ENCODE results near the gene SORL1.
A peak's percentile ranks its signal among the peaks of the same experiment; 100 is the strongest.

The SORL1 gene

DNA sequence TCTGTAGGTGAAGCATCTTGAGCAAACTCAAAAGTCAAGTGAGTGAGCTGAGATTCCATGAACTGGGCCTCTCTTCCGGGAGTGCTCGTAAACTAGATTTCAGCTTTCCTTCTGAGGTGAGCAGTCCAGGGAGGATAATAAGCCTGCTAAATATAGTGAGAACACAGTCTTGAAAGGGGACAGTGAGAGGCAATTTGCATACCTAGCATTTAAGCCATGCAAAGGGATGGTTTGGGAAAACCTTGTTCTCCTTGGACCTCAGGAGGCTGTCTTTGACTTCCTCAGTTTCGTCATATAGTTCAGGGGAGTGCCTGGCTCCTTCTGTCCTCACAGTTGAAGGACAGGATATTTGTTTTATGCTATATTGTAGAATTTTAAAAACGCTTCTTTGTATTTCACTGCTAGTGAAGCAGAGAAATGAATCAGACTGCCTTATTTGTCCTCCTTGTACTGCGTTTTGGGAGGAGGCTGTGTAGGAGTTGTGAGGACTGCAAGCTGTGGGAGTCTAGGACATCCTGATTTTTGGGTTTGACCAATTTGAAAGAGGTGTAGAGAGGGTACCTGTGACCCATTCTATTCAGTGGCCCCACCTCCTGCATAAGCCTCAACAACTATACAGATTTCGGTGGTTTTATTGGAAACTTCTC is 11.7 kb downstream of the SORL1 start:
- Histone ChIP-seq H3K27ac (ENCODE audit: low read depth, low read length, poor library complexity, severe bottlenecking) (peak overlapping the region; percentile 91), H3K27me3 (ENCODE audit: insufficient read depth, low read length) (no peaks in the 10 kb centered on the region), H3K79me2 (ENCODE audit: insufficient read depth, low read length) (peaks cover 84% of the 10 kb centered on the region), H3F3A (ENCODE audit: insufficient read depth, low read length) (no peaks in the 10 kb centered on the region), H3K9me3 (ENCODE audit: low read length) (no peaks in the 10 kb centered on the region), H3K9ac (ENCODE audit: low read length) (peak overlapping the region; percentile 49; the same call in 1 of the 2 replicates), H3K4me1 (ENCODE audit: insufficient read depth, low read length, severe bottlenecking) (peaks cover 97% of the 10 kb centered on the region), H3K4me3 (ENCODE audit: low read depth, low read length, poor library complexity, severe bottlenecking) (peak overlapping the region; percentile 33), H4K20me1 (ENCODE audit: insufficient read depth, low read length) (no peaks in the 10 kb centered on the region), H2AFZ (ENCODE audit: low read length) (no peak overlapping the region), H3K9me2 (ENCODE audit: low read depth, low read length) (no peaks in the 10 kb centered on the region), H3K4me2 (ENCODE audit: low read length) (peak overlapping the region; percentile 59), H3K36me3 (ENCODE audit: insufficient read depth, low read length) (peaks cover 10% of the 10 kb centered on the region; the same call in 1 of the 2 replicates)
- no peak for TF ChIP-seq EZH2 (IDR thresholded peaks at IDR 0.05; ENCODE audit: borderline replicate concordance, low read length)
- TF ChIP-seq, protein P1, sequence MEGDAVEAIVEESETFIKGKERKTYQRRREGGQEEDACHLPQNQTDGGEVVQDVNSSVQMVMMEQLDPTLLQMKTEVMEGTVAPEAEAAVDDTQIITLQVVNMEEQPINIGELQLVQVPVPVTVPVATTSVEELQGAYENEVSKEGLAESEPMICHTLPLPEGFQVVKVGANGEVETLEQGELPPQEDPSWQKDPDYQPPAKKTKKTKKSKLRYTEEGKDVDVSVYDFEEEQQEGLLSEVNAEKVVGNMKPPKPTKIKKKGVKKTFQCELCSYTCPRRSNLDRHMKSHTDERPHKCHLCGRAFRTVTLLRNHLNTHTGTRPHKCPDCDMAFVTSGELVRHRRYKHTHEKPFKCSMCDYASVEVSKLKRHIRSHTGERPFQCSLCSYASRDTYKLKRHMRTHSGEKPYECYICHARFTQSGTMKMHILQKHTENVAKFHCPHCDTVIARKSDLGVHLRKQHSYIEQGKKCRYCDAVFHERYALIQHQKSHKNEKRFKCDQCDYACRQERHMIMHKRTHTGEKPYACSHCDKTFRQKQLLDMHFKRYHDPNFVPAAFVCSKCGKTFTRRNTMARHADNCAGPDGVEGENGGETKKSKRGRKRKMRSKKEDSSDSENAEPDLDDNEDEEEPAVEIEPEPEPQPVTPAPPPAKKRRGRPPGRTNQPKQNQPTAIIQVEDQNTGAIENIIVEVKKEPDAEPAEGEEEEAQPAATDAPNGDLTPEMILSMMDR (IDR thresholded peaks at IDR 0.05; ENCODE audit: low read length): no peak

GRCh38 chr11:121464352-121464946 is 12.3 kb downstream of the SORL1 start:
- H3K27ac ChIP-seq (ENCODE audit: low read depth, low read length, poor library complexity, severe bottlenecking): peak overlapping the region; percentile 91
- H2AFZ ChIP-seq (ENCODE audit: low read length): no peak overlapping the region
- H4K20me1 ChIP-seq (ENCODE audit: insufficient read depth, low read length): no peaks in the 10 kb centered on the region

DNA sequence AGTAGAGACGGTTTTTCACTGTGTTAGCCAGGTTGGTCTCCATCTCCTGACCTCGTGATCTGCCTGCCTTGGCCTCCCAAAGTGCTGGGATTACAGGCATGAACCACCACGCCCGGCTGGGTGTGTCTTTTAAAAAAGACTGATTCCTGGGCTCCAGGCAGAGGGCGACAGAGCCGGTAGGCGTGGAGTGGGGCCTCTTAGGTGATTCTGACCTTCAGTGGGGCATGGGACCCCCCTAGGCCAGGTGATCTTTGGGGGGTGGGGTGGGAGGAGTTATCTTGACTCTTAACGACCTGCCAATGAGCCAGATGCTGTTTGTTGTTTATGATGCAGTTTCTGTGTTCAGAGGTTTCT is 13.6 kb downstream of the SORL1 start:
- Histone ChIP-seq H2AFZ (ENCODE audit: low read length) (no peak overlapping the region), H3K9me3 (ENCODE audit: low read length) (no peaks in the 10 kb centered on the region), H3K4me1 (ENCODE audit: insufficient read depth, low read length, severe bottlenecking) (peaks cover 80% of the 10 kb centered on the region), H3F3A (ENCODE audit: insufficient read depth, low read length) (no peaks in the 10 kb centered on the region), H4K20me1 (ENCODE audit: insufficient read depth, low read length) (no peaks in the 10 kb centered on the region), H3K36me3 (ENCODE audit: insufficient read depth, low read length) (peaks cover 27% of the 10 kb centered on the region), H3K4me3 (ENCODE audit: low read depth, low read length, poor library complexity, severe bottlenecking) (peak overlapping the region; percentile 34), H3K4me2 (ENCODE audit: low read length) (peak overlapping the region; percentile 59), H3K27ac (ENCODE audit: low read depth, low read length, poor library complexity, severe bottlenecking) (peak overlapping the region; percentile 91), H3K27me3 (ENCODE audit: insufficient read depth, low read length) (no peaks in the 10 kb centered on the region), H3K79me2 (ENCODE audit: insufficient read depth, low read length) (peaks cover 90% of the 10 kb centered on the region), H3K9me2 (ENCODE audit: low read depth, low read length) (no peaks in the 10 kb centered on the region), H3K9ac (ENCODE audit: low read length) (peak overlapping the region; percentile 12; the same call in 1 of the 2 replicates)
- TF ChIP-seq, protein P1 (IDR thresholded peaks at IDR 0.05; ENCODE audit: low read length): no peak
- TF ChIP-seq EZH2 (IDR thresholded peaks at IDR 0.05; ENCODE audit: borderline replicate concordance, low read length): no peak

More at GRCh38 chr11:121464352-121464946, 12.3 kb downstream of the SORL1 start:
- peaks cover 86% of the 10 kb centered on the region for H3K79me2 ChIP-seq (ENCODE audit: insufficient read depth, low read length)
- H3K4me3 ChIP-seq (ENCODE audit: low read depth, low read length, poor library complexity, severe bottlenecking): peak overlapping the region; percentile 33
- TF ChIP-seq, protein P1 (IDR thresholded peaks at IDR 0.05; ENCODE audit: low read length): no peak
- no peak for TF ChIP-seq EZH2 (IDR thresholded peaks at IDR 0.05; ENCODE audit: borderline replicate concordance, low read length)
- no peaks in the 10 kb centered on the region for H3K27me3 ChIP-seq (ENCODE audit: insufficient read depth, low read length)
- H3K36me3 ChIP-seq (ENCODE audit: insufficient read depth, low read length): peaks cover 15% of the 10 kb centered on the region; the same call in 1 of the 2 replicates
- peak overlapping the region; percentile 49; the same call in 1 of the 2 replicates for H3K9ac ChIP-seq (ENCODE audit: low read length)
- H3F3A ChIP-seq (ENCODE audit: insufficient read depth, low read length): no peaks in the 10 kb centered on the region
- no peaks in the 10 kb centered on the region for H3K9me2 ChIP-seq (ENCODE audit: low read depth, low read length)
- no peaks in the 10 kb centered on the region for H3K9me3 ChIP-seq (ENCODE audit: low read length)
- peaks cover 92% of the 10 kb centered on the region for H3K4me1 ChIP-seq (ENCODE audit: insufficient read depth, low read length, severe bottlenecking)
- peak overlapping the region; percentile 59 for H3K4me2 ChIP-seq (ENCODE audit: low read length)
